Measurements from ENCODE around the gene GRB10.

- TF ChIP-seq EP300 (IDR thresholded peaks at IDR 0.05) = no peak
- TF ChIP-seq CTCF (IDR thresholded peaks at IDR 0.05) = no peak
- TF ChIP-seq MAFK (IDR thresholded peaks at IDR 0.05; ENCODE audit: partially characterized antibody) = no peak
- no peak for TF ChIP-seq ZFP36 (IDR thresholded peaks at IDR 0.05; ENCODE audit: borderline replicate concordance, partially characterized antibody)
- no peak for TF ChIP-seq SREBF2 (IDR thresholded peaks at IDR 0.05)
- no peak for TF ChIP-seq NFE2L2 (conservative IDR thresholded peaks at IDR 0.05; ENCODE audit: low read length)
Measured at GRCh38 chr7:50552139-50552538, 230.6 kb downstream of the GRB10 start.

Data from A549 (cell line).